Natural killer cell (primary cell): Measurements from ENCODE around the gene TMEM218. TPM values are rescaled to one million over a fixed set of nuclear protein-coding genes. Genes with fewer than 3 reads are reported as not detected.

Experiments
- ATAC-seq, 3 donors: fragments of 150-1000 bp in 2 of 3; fragments of 200-7000 bp in 1 of 3; cut with Tn5 transposase; 1 replicate in 1 of 3; 2 replicates in 2 of 3; pipeline ENCODE4 v1.10.0; 2021; ENCODE audit warnings: mild to moderate bottlenecking in 2 of 3, moderate library complexity in 2 of 3
- DNase-seq, 2 donors: peaks; one replicate each; pipeline versions ENCODE4 v3.0.0 to v3.0.0-alpha.2; 2013 to 2021; ENCODE audit warnings: mixed read lengths in 1 of 2
- H3K27ac ChIP-seq: one replicate; pipeline ENCODE4 v1.5.1; 2013; ENCODE audit warnings: mild to moderate bottlenecking, low read length
- H3K27me3 ChIP-seq: one replicate; pipeline ENCODE4 v1.6.1; 2013; ENCODE audit warnings: low read length; ENCODE audit not compliant: control insufficient read depth, insufficient read depth
- H3K36me3 ChIP-seq: one replicate; pipeline ENCODE4 v1.6.1; 2013; ENCODE audit warnings: low read length; ENCODE audit not compliant: control insufficient read depth, insufficient read depth
- H3K4me1 ChIP-seq: one replicate; pipeline ENCODE4 v1.6.1; 2013; ENCODE audit warnings: low read length; ENCODE audit not compliant: control insufficient read depth, insufficient read depth
- H3K4me3 ChIP-seq: one replicate; pipeline ENCODE4 v1.5.1; 2013; ENCODE audit warnings: low read length
- H3K9me3 ChIP-seq: one replicate; pipeline ENCODE4 v1.6.1; 2013; ENCODE audit warnings: low read length; ENCODE audit not compliant: control insufficient read depth, insufficient read depth
- H3K27ac Mint-ChIP-seq, 2 donors: one replicate each; pipeline ENCODE4 v1.8.0; 2022; ENCODE audit warnings: mild to moderate bottlenecking in 2 of 2, mixed read lengths in 2 of 2, moderate library complexity in 1 of 2
- H3K27me3 Mint-ChIP-seq, 2 donors: one replicate each; pipeline ENCODE4 v1.8.0; 2022; ENCODE audit warnings: low read depth in 2 of 2, mixed read lengths in 2 of 2
- H3K36me3 Mint-ChIP-seq: one replicate; pipeline ENCODE4 v1.8.0; 2022; ENCODE audit warnings: mixed read lengths
- H3K4me1 Mint-ChIP-seq, 2 donors: one replicate each; pipeline ENCODE4 v1.8.0; 2022; ENCODE audit warnings: mixed read lengths in 2 of 2
- H3K4me3 Mint-ChIP-seq: one replicate; pipeline ENCODE4 v1.8.0; 2022; ENCODE audit warnings: mild to moderate bottlenecking, moderate library complexity, mixed read lengths
- H3K9me3 Mint-ChIP-seq, 2 donors: one replicate each; pipeline ENCODE4 v1.8.0; 2022; ENCODE audit warnings: mixed read lengths in 2 of 2
- CTCF ChIP-seq: fragments of 200-600 bp; IDR thresholded peaks from one replicate; pipeline ENCODE4 v1.8.0; 2022; ENCODE audit warnings: antibody characterized with exemption
- WGBS: methylation state at CpG from one replicate; pipeline ENCODE4 v1.1.7; 2013; ENCODE audit warnings: missing lambda C conversion rate; ENCODE audit not compliant: insufficient coverage; 5-methylcytosine and 5-hydroxymethylcytosine counted together
- intact Hi-C: fragments of 100-400 bp; cut with micrococcal nuclease; formaldehyde crosslinking; loops from one replicate; pipeline ENCODE4 v1.14.2; 2022
- total RNA-seq, 4 donors: library from RNA; stranded (reverse); fragments of 120-200 nt in 1 of 4; gene quantifications; one replicate each; pipeline versions ENCODE4 v1.2.3 to v1.2.4, GENCODE V29; 2013 to 2022

TMEM218 gene
- total RNA-seq, 3 donors from 2014 or later (not counting 1 experiment from before 2014, with no cell fraction given), result 10.0 to 14.2 (median 12.1) TPM

DNA sequence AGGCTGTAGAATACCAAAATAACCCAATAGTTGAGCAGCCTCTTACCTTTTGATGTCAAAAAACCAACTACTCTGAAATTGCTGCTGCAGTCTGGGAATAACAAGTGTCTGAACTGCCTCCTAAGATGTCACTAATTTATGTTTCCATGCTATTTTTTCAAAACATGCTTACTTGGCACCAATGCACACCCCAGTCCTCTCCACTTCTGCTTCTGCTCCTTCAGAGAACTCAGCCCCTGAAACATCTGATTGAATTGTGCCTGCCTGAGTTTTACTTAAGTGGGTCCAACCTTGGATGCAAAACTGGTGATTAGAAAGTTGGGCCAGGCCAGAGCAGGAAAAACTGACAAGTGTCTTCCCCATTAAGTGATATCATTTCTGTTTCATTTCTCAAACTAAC, 24.6 kb upstream of the TMEM218 start:
- no peak overlapping the region for H3K4me3 Mint-ChIP-seq
- no peak overlapping the region for H3K4me3 ChIP-seq
- H3K27ac ChIP-seq, result no peak overlapping the region

DNA sequence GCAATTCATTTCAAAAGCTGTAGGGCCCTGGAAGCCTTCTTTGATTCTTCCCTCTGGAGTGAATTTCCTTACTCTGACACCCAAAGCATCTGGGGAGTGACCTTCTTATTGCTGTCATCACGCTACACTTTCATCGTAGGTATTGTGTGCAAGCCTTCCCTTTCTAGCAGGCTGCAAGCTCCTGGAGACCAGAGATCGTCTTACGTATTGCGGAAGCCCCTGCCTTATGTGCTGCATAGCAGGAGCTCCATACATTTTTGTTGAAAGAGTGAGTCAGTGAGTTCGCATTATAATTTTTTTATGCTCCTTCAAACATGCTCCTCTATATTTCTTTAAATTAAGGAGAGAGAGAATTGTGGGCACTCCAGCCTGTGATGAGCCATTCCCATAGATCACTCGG, 21.2 kb upstream of the TMEM218 start:
- Histone ChIP-seq H3K9me3 (no peaks in the 10 kb centered on the region), H3K36me3 (no peaks in the 10 kb centered on the region), H3K4me1 (no peaks in the 10 kb centered on the region), H3K27ac (no peak overlapping the region), H3K4me3 (no peak overlapping the region), H3K27me3 (peaks cover 7% of the 10 kb centered on the region)
- no peaks in the 10 kb centered on the region for H3K9me3 Mint-ChIP-seq
- H3K36me3 Mint-ChIP-seq, result no peaks in the 10 kb centered on the region
- WGBS, result 95% methylated on average over 6 of the region's 7 CpGs
- H3K4me1 Mint-ChIP-seq, result no peaks in the 10 kb centered on the region
- DNase-seq (no peak), ATAC-seq (no peak)
- H3K27me3 Mint-ChIP-seq, result peaks cover 36 to 77% of the 10 kb centered on the region in 2 donors
- intact Hi-C loops, result no loop called here
- no peak overlapping the region for H3K4me3 Mint-ChIP-seq
- no peak for TF ChIP-seq CTCF
- no peak overlapping the region for H3K27ac Mint-ChIP-seq

More for the DNA sequence above, 24.6 kb upstream of the TMEM218 start:
- peaks cover 3% of the 10 kb centered on the region for H3K27me3 ChIP-seq
- H3K36me3 Mint-ChIP-seq, result no peaks in the 10 kb centered on the region
- H3K4me1 Mint-ChIP-seq, result no peaks in the 10 kb centered on the region
- H3K27ac Mint-ChIP-seq, result no peak overlapping the region
- DNase-seq (no peak), ATAC-seq (no peak)
- H3K9me3 Mint-ChIP-seq, result no peaks in the 10 kb centered on the region
- peaks cover 34 to 58% of the 10 kb centered on the region in 2 donors for H3K27me3 Mint-ChIP-seq
- no peaks in the 10 kb centered on the region for H3K9me3 ChIP-seq
- no peaks in the 10 kb centered on the region for H3K36me3 ChIP-seq
- no peaks in the 10 kb centered on the region for H3K4me1 ChIP-seq
- intact Hi-C loops, result no loop called here
- no peak for TF ChIP-seq CTCF

GRCh38 chr11:125132071-125132470, 20.6 kb upstream of the TMEM218 start:
- Histone ChIP-seq H3K4me3 (no peak overlapping the region), H3K4me1 (no peaks in the 10 kb centered on the region), H3K27me3 (peaks cover 7% of the 10 kb centered on the region), H3K27ac (no peak overlapping the region), H3K36me3 (no peaks in the 10 kb centered on the region), H3K9me3 (no peaks in the 10 kb centered on the region)
- no peak overlapping the region for H3K27ac Mint-ChIP-seq
- no peak for ATAC-seq
- TF ChIP-seq CTCF, result no peak
- no peaks in the 10 kb centered on the region for H3K9me3 Mint-ChIP-seq
- H3K4me3 Mint-ChIP-seq, result no peak overlapping the region
- no peaks in the 10 kb centered on the region for H3K4me1 Mint-ChIP-seq
- no peaks in the 10 kb centered on the region for H3K36me3 Mint-ChIP-seq
- intact Hi-C loops, result no loop called here
- no peak for DNase-seq
- peaks cover 37 to 82% of the 10 kb centered on the region in 2 donors for H3K27me3 Mint-ChIP-seq
- WGBS, result 75% methylated on average over 1 of the region's 1 CpG

GRCh38 chr11:125129316-125129993, 18.0 kb upstream of the TMEM218 start:
- peaks cover 7% of the 10 kb centered on the region for H3K27me3 ChIP-seq
- H3K9me3 ChIP-seq, result no peaks in the 10 kb centered on the region
- no peaks in the 10 kb centered on the region for H3K36me3 ChIP-seq
- Mint-ChIP-seq H3K27me3 (peaks cover 46 to 72% of the 10 kb centered on the region in 2 donors), H3K36me3 (no peaks in the 10 kb centered on the region), H3K27ac (no peak overlapping the region), H3K9me3 (no peaks in the 10 kb centered on the region), H3K4me3 (no peak overlapping the region), H3K4me1 (peaks cover 0 to under 1% of the 10 kb centered on the region in 2 donors)
- H3K4me3 ChIP-seq, result no peak overlapping the region
- H3K27ac ChIP-seq, result no peak overlapping the region
- WGBS, result 86% methylated on average over 21 of the region's 22 CpGs
- ATAC-seq, result no peak
- no peaks in the 10 kb centered on the region for H3K4me1 ChIP-seq
- DNase-seq, result no peak
- intact Hi-C loops, result no loop called here
- no peak for TF ChIP-seq CTCF
